SK-N-SH treated with all-trans-retinoic acid at 6 μM for 48 hours (cell line): ENCODE measurements around the gene ADH5.

Experiments
- ATAC-seq: fragments of 200-7000 bp; cut with Tn5 transposase; 3 replicates; pipeline ENCODE4 v1.9.1; 2020; ENCODE audit warnings: mild to moderate bottlenecking, moderate library complexity
- BACH2 ChIP-seq: fragments of 250-450 bp; sonication (Bioruptor Pico); IDR thresholded peaks from 2 replicates; pipeline ENCODE4 v1.9.0; 2021; ENCODE audit warnings: mild to moderate bottlenecking, borderline replicate concordance
- CSDC2 ChIP-seq: fragments of 250-450 bp; sonication (Bioruptor Pico); IDR thresholded peaks from 2 replicates; pipeline ENCODE4 v1.5.0; 2020; ENCODE audit warnings: mild to moderate bottlenecking, moderate library complexity
- ESRRG ChIP-seq: fragments of 250-450 bp; sonication (Bioruptor Pico); IDR thresholded peaks from 2 replicates; pipeline ENCODE4 v1.6.1; 2021; ENCODE audit warnings: mild to moderate bottlenecking
- GLIS3 ChIP-seq: fragments of 250-450 bp; sonication (Bioruptor Pico); IDR thresholded peaks from 2 replicates; pipeline ENCODE4 v1.5.0; 2020; ENCODE audit warnings: mild to moderate bottlenecking, moderate library complexity
- ISL1 ChIP-seq: fragments of 250-450 bp; sonication (Bioruptor Pico); IDR thresholded peaks from 2 replicates; pipeline ENCODE4 v2.1.2; 2022; ENCODE audit warnings: mild to moderate bottlenecking, moderate library complexity
- OSR1 ChIP-seq: fragments of 250-450 bp; sonication (Bioruptor Pico); IDR thresholded peaks from 2 replicates; pipeline ENCODE4 v1.8.0; 2022; ENCODE audit warnings: moderate library complexity, mild to moderate bottlenecking, inconsistent platforms
- PPARA ChIP-seq: fragments of 250-450 bp; sonication (Bioruptor Pico); IDR thresholded peaks from 2 replicates; pipeline ENCODE4 v1.5.0; 2020; ENCODE audit warnings: mild to moderate bottlenecking, borderline replicate concordance
- RARB ChIP-seq: fragments of 250-450 bp; sonication (Bioruptor Pico); IDR thresholded peaks from 2 replicates; pipeline ENCODE4 v1.8.0; 2021; ENCODE audit warnings: mild to moderate bottlenecking, moderate library complexity
- SNAI2 ChIP-seq: fragments of 250-450 bp; sonication (Bioruptor Pico); IDR thresholded peaks from 2 replicates; pipeline ENCODE4 v1.5.0; 2020; ENCODE audit warnings: mild to moderate bottlenecking, moderate library complexity
- TCF4 ChIP-seq: fragments of 250-450 bp; sonication (Bioruptor Pico); IDR thresholded peaks from 2 replicates; pipeline ENCODE4 v1.8.0; 2021; ENCODE audit warnings: mild to moderate bottlenecking, moderate library complexity, borderline replicate concordance
- TOX ChIP-seq: fragments of 250-450 bp; sonication (Bioruptor Pico); IDR thresholded peaks from 2 replicates; pipeline ENCODE4 v1.8.0; 2021; ENCODE audit warnings: mild to moderate bottlenecking, moderate library complexity, borderline replicate concordance
- ZC3H10 ChIP-seq: fragments of 250-450 bp; sonication (Bioruptor Pico); IDR thresholded peaks from 2 replicates; pipeline ENCODE4 v1.5.1; 2021; ENCODE audit warnings: mild to moderate bottlenecking, moderate library complexity
- ZFP3 ChIP-seq: fragments of 250-450 bp; sonication (Bioruptor Pico); IDR thresholded peaks from 2 replicates; pipeline ENCODE4 v1.5.0; 2020; ENCODE audit warnings: mild to moderate bottlenecking, moderate library complexity
- ZNF565 ChIP-seq: fragments of 450-650 bp; formaldehyde crosslinking; conservative IDR thresholded peaks from 2 replicates; pipeline ENCODE4 v1.5.0; 2020; ENCODE audit warnings: low read depth, mild to moderate bottlenecking, moderate library complexity
- ZNF8 ChIP-seq: fragments of 450-650 bp; formaldehyde crosslinking; IDR thresholded peaks from 2 replicates; pipeline ENCODE4 v1.5.0; 2020; ENCODE audit warnings: mild to moderate bottlenecking, moderate library complexity
- TF ChIP-seq, protein P1 (sequence below): fragments of 250-450 bp; sonication (Bioruptor Pico); IDR thresholded peaks from 2 replicates; pipeline ENCODE4 v1.8.0; 2020; ENCODE audit warnings: mild to moderate bottlenecking, moderate library complexity, borderline replicate concordance
- TF ChIP-seq, protein P2 (sequence below): fragments of 250-450 bp; sonication (Bioruptor Pico); IDR thresholded peaks from 2 replicates; pipeline ENCODE4 v1.8.0; 2021; ENCODE audit warnings: low read depth, mild to moderate bottlenecking, moderate library complexity, borderline replicate concordance
- TF ChIP-seq, protein P3 (sequence below): fragments of 250-450 bp; sonication (Bioruptor Pico); IDR thresholded peaks from 2 replicates; pipeline ENCODE4 v1.5.0; 2020; ENCODE audit warnings: mild to moderate bottlenecking, moderate library complexity
- TF ChIP-seq, protein P4 (sequence below): fragments of 250-450 bp; sonication (Bioruptor Pico); IDR thresholded peaks from 2 replicates; pipeline ENCODE4 v1.5.1; 2020; ENCODE audit warnings: low read depth, mild to moderate bottlenecking, moderate library complexity

The ADH5 gene

DNA sequence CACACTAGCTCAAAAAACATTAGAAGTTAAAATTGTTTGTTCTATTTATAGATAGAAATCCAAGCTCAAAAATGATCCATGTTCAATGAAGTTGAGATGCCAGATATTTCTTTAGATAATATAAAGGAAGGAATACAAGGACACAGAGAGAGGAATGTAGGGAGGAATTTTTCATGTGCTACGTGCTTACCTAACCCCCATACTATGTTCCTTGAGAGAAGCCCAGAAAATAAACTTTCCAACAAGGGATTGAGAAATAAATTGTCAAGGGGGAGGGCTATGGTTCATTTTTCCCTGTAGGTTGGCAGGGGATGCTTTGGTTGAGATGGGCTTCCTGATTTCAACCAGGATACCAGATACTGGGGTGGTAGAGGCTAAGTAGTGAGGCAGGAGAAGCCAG lies 15.6 kb upstream of the ADH5 start:
- ATAC-seq, result no peak
- TF ChIP-seq ESRRG (CRISPR knock-in tag) (no peak), ZC3H10 (no peak), CSDC2 (CRISPR knock-in tag) (no peak), OSR1 (CRISPR knock-in tag) (no peak), RARB (no peak), TCF4 (no peak), ZNF565 (CRISPR knock-in tag) (no peak), ISL1 (CRISPR knock-in tag) (no peak)
- TF ChIP-seq, protein P1, sequence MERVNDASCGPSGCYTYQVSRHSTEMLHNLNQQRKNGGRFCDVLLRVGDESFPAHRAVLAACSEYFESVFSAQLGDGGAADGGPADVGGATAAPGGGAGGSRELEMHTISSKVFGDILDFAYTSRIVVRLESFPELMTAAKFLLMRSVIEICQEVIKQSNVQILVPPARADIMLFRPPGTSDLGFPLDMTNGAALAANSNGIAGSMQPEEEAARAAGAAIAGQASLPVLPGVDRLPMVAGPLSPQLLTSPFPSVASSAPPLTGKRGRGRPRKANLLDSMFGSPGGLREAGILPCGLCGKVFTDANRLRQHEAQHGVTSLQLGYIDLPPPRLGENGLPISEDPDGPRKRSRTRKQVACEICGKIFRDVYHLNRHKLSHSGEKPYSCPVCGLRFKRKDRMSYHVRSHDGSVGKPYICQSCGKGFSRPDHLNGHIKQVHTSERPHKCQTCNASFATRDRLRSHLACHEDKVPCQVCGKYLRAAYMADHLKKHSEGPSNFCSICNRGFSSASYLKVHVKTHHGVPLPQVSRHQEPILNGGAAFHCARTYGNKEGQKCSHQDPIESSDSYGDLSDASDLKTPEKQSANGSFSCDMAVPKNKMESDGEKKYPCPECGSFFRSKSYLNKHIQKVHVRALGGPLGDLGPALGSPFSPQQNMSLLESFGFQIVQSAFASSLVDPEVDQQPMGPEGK (CRISPR knock-in tag), result no peak
- TF ChIP-seq, protein P2, sequence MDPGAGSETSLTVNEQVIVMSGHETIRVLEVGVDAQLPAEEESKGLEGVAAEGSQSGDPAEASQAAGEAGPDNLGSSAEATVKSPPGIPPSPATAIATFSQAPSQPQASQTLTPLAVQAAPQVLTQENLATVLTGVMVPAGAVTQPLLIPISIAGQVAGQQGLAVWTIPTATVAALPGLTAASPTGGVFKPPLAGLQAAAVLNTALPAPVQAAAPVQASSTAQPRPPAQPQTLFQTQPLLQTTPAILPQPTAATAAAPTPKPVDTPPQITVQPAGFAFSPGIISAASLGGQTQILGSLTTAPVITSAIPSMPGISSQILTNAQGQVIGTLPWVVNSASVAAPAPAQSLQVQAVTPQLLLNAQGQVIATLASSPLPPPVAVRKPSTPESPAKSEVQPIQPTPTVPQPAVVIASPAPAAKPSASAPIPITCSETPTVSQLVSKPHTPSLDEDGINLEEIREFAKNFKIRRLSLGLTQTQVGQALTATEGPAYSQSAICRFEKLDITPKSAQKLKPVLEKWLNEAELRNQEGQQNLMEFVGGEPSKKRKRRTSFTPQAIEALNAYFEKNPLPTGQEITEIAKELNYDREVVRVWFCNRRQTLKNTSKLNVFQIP (CRISPR knock-in tag), result no peak

DNA sequence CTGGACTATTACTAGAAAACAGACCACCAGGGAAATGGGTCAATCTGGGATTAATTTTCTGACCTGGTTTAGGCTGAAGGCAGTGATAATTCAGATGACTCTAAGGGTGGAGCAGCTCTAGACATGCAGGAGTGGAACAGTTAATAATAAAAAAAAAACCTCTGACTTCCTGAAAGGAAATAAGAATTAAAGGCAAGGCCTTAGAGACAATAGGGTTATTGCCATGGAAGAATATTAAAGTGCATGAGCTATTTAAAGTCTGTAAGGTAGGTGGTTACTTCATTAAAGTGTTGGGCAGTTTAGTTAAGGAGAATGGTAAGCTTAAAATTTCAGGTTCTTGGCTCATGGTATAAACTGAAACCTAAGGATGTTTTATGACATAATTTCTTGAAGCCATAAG lies 14.6 kb upstream of the ADH5 start:
- TF ChIP-seq, protein P3, sequence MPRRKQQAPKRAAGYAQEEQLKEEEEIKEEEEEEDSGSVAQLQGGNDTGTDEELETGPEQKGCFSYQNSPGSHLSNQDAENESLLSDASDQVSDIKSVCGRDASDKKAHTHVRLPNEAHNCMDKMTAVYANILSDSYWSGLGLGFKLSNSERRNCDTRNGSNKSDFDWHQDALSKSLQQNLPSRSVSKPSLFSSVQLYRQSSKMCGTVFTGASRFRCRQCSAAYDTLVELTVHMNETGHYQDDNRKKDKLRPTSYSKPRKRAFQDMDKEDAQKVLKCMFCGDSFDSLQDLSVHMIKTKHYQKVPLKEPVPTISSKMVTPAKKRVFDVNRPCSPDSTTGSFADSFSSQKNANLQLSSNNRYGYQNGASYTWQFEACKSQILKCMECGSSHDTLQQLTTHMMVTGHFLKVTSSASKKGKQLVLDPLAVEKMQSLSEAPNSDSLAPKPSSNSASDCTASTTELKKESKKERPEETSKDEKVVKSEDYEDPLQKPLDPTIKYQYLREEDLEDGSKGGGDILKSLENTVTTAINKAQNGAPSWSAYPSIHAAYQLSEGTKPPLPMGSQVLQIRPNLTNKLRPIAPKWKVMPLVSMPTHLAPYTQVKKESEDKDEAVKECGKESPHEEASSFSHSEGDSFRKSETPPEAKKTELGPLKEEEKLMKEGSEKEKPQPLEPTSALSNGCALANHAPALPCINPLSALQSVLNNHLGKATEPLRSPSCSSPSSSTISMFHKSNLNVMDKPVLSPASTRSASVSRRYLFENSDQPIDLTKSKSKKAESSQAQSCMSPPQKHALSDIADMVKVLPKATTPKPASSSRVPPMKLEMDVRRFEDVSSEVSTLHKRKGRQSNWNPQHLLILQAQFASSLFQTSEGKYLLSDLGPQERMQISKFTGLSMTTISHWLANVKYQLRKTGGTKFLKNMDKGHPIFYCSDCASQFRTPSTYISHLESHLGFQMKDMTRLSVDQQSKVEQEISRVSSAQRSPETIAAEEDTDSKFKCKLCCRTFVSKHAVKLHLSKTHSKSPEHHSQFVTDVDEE (CRISPR knock-in tag), result no peak
- TF ChIP-seq TCF4 (no peak), ZC3H10 (no peak), BACH2 (CRISPR knock-in tag) (no peak), ISL1 (CRISPR knock-in tag) (no peak), ZNF8 (CRISPR knock-in tag) (no peak), OSR1 (CRISPR knock-in tag) (no peak), GLIS3 (CRISPR knock-in tag) (no peak), PPARA (no peak), ESRRG (CRISPR knock-in tag) (no peak), ZFP3 (no peak), TOX (CRISPR knock-in tag) (no peak), SNAI2 (no peak), RARB (no peak), CSDC2 (CRISPR knock-in tag) (no peak)
- TF ChIP-seq, protein P2 (CRISPR knock-in tag), result no peak
- TF ChIP-seq, protein P4, sequence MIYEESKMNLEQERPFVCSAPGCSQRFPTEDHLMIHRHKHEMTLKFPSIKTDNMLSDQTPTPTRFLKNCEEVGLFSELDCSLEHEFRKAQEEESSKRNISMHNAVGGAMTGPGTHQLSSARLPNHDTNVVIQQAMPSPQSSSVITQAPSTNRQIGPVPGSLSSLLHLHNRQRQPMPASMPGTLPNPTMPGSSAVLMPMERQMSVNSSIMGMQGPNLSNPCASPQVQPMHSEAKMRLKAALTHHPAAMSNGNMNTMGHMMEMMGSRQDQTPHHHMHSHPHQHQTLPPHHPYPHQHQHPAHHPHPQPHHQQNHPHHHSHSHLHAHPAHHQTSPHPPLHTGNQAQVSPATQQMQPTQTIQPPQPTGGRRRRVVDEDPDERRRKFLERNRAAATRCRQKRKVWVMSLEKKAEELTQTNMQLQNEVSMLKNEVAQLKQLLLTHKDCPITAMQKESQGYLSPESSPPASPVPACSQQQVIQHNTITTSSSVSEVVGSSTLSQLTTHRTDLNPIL (CRISPR knock-in tag), result no peak
- no peak for ATAC-seq

DNA sequence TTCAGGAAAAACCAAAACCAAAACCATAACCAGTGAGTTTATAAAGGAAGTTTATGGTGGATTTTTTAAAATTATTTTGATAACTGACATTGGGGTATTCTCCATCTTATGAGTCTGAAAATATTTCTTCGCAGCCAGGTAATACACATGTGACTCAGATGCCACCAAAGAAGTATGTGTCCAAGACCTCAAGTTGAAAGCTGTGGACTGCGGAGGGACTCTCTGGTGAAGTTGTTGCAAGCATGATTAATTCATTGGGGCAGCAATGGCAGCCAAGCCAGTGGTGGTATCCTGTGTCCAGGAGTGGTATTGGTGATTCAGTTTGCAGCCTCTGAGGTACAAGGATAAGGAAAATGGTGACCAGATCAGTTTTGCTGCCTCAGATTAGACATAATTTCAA lies 14.0 kb upstream of the ADH5 start:
- ATAC-seq, result no peak
- no peak for TF ChIP-seq PPARA
- TF ChIP-seq, protein P4 (CRISPR knock-in tag), result no peak
- TF ChIP-seq, all 23 proteins: peak for 0
